ENCODE results near the gene LRRC15.

LRRC15 gene

GRCh38 chr3:194395778-194396538, 26.4 kb upstream of the LRRC15 start:
- DNase-seq (ENCODE audit: low read depth): no peak
- no peak overlapping the region for H3K4me3 ChIP-seq (ENCODE audit: low read depth, low read length)

GRCh38 chr3:194395212-194395611, 25.7 kb upstream of the LRRC15 start:
- DNase-seq (ENCODE audit: low read depth): no peak
- H3K4me3 ChIP-seq (ENCODE audit: low read depth, low read length): no peak overlapping the region
- no peak for TF ChIP-seq CTCF (IDR thresholded peaks at IDR 0.05; ENCODE audit: low read depth, low read length, missing control alignments)

More at GRCh38 chr3:194395778-194396538, 26.4 kb upstream of the LRRC15 start:
- TF ChIP-seq CTCF (IDR thresholded peaks at IDR 0.05; ENCODE audit: low read depth, low read length, missing control alignments): no peak

GRCh38 chr3:194392576-194392975, 23.0 kb upstream of the LRRC15 start:
- H3K4me3 ChIP-seq (ENCODE audit: low read depth, low read length): no peak overlapping the region
- TF ChIP-seq CTCF (IDR thresholded peaks at IDR 0.05; ENCODE audit: low read depth, low read length, missing control alignments): no peak
- DNase-seq (ENCODE audit: low read depth): no peak

GRCh38 chr3:194390835-194391234, 21.3 kb upstream of the LRRC15 start:
- DNase-seq (ENCODE audit: low read depth): no peak
- no peak overlapping the region for H3K4me3 ChIP-seq (ENCODE audit: low read depth, low read length)
- TF ChIP-seq CTCF (IDR thresholded peaks at IDR 0.05; ENCODE audit: low read depth, low read length, missing control alignments): no peak

GRCh38 chr3:194389269-194389668, 19.7 kb upstream of the LRRC15 start:
- no peak for DNase-seq (ENCODE audit: low read depth)
- no peak overlapping the region for H3K4me3 ChIP-seq (ENCODE audit: low read depth, low read length)
- TF ChIP-seq CTCF (IDR thresholded peaks at IDR 0.05; ENCODE audit: low read depth, low read length, missing control alignments): no peak

- H3K4me3 ChIP-seq (ENCODE audit: low read depth, low read length): no peak overlapping the region
- no peak for DNase-seq (ENCODE audit: low read depth)
- no peak for TF ChIP-seq CTCF (IDR thresholded peaks at IDR 0.05; ENCODE audit: low read depth, low read length, missing control alignments)
These were observed 18.4 kb upstream of the LRRC15 start for GRCh38 chr3:194387926-194388418.

GRCh38 chr3:194387276-194387675, 17.7 kb upstream of the LRRC15 start:
- no peak for DNase-seq (ENCODE audit: low read depth)
- H3K4me3 ChIP-seq (ENCODE audit: low read depth, low read length): no peak overlapping the region
- no peak for TF ChIP-seq CTCF (IDR thresholded peaks at IDR 0.05; ENCODE audit: low read depth, low read length, missing control alignments)

Data from GM12864 (cell line).